Activated CD8-positive, alpha-beta memory T cell treated with anti-CD3 and anti-CD28 coated beads, Interleukin-2, amount 50 U/mL, for 4 hours (primary cell): ENCODE results near the gene SPECC1.
A peak's percentile ranks its signal among the peaks of the same experiment; 100 is the strongest.
"Not testable (repeated sequence)": the region's sequence is repeated elsewhere in the genome, so short reads cannot be mapped to it uniquely, and the experiment has no call there.

Experiments
- DNase-seq: peaks from one replicate; pipeline ENCODE4 v3.0.0-alpha.2; 2020

The SPECC1 gene

GRCh38 chr17:20281860-20282259 is 272.7 kb downstream of the SPECC1 start:
- DNase-seq = no peak

- DNase-seq = no peak
These were observed 273.6 kb downstream of the SPECC1 start for GRCh38 chr17:20282526-20283308.

GRCh38 chr17:20284022-20284421 is 274.9 kb downstream of the SPECC1 start:
- no peak for DNase-seq

GRCh38 chr17:20284570-20285295 is 275.6 kb downstream of the SPECC1 start:
- no peak for DNase-seq

GRCh38 chr17:20289984-20290383 is 280.8 kb downstream of the SPECC1 start:
- no peak for DNase-seq

GRCh38 chr17:20291853-20292252 is 282.7 kb downstream of the SPECC1 start:
- no peak for DNase-seq

GRCh38 chr17:20293501-20293900 is 284.3 kb downstream of the SPECC1 start:
- DNase-seq = no peak

GRCh38 chr17:20294120-20294519 is 285.0 kb downstream of the SPECC1 start:
- no peak for DNase-seq

- DNase-seq = no peak
These were observed 289.9 kb downstream of the SPECC1 start for GRCh38 chr17:20299013-20299412.

- DNase-seq = no peak
These were observed 291.3 kb downstream of the SPECC1 start for GRCh38 chr17:20300436-20300934.

- DNase-seq = no peak
These were observed 293.2 kb downstream of the SPECC1 start for GRCh38 chr17:20302246-20302917.

- DNase-seq = no peak
These were observed 295.8 kb downstream of the SPECC1 start for GRCh38 chr17:20304961-20305360.

- no peak for DNase-seq
These were observed 297.8 kb downstream of the SPECC1 start for GRCh38 chr17:20306924-20307323.

GRCh38 chr17:20307326-20307910 is 298.3 kb downstream of the SPECC1 start:
- no peak for DNase-seq

- DNase-seq = no peak
These were observed 301.3 kb downstream of the SPECC1 start for GRCh38 chr17:20310481-20310880.

- DNase-seq = no peak
These were observed 304.1 kb downstream of the SPECC1 start for GRCh38 chr17:20313306-20313705.

GRCh38 chr17:20313891-20314290 is 304.7 kb downstream of the SPECC1 start:
- DNase-seq = no peak

GRCh38 chr17:20314834-20315233 is 305.7 kb downstream of the SPECC1 start:
- no peak for DNase-seq

- no peak for DNase-seq
These were observed 306.2 kb downstream of the SPECC1 start for GRCh38 chr17:20315311-20315710.

- DNase-seq = no peak
These were observed 306.7 kb downstream of the SPECC1 start for GRCh38 chr17:20315821-20316220.

- DNase-seq = peak; percentile 75
These were observed 311.5 kb downstream of the SPECC1 start for GRCh38 chr17:20320535-20321229.

GRCh38 chr17:20321357-20321756 is 312.2 kb downstream of the SPECC1 start:
- DNase-seq = not testable (repeated sequence)

- DNase-seq = not testable (repeated sequence)
These were observed 318.6 kb downstream of the SPECC1 start for GRCh38 chr17:20327739-20328138.
